ENCODE results near the gene FMNL2. TPM values are rescaled to one million over a fixed set of nuclear protein-coding genes. Genes with fewer than 3 reads are reported as not detected.

The FMNL2 gene
- total and polyA plus RNA-seq, 4 donors = 1.5 to 9.3 (median 5.1) TPM

DNA sequence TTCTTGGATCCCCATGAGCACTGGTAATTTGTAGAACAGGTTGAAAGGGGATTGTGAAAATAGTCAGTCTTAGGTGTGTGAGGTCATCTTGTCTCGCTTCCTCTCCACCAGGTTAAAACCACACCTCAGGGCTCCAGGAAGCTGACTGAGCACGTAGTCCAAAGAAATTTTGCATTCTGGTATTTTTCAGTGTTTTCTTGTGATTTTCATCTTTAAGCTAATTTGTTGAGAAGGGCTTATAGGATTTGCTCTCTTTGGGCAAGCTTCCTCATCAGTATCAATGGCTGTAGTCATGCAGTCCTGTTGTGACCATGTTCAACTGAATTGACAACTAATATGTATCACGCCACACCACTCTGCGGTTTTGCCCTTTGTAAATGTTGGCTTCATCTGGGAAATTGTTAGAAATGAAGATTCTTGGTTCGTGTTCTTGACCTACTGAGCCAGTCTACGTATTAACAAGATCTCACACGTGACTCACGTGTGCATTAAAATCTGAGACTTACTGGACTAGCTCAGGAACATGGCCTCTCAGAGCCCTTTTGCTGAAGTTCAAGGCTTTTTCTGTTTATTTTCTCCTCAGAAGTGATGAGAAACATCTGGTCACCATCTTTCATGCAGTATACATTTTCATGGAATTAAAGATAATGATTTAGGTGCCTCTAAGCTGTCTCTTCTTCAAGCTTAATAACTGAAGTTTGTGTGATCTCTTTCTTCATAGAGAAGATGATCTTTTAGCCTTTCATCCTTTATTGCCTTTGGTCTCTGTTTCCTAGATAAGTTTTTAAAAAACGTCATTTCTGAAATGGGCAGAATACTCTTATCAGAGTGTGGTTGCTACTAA lies 32.8 kb downstream of the FMNL2 start:
- WGBS = 88% methylated on average over 9 of the region's 9 CpGs
- Histone ChIP-seq H3K9ac (ENCODE audit: low read depth in 1 of 2, low read length in 2 of 2) (no peak overlapping the region), H3K36me3 (ENCODE audit: control insufficient read depth in 4 of 4, insufficient read depth in 3 of 4, low read depth in 1 of 4, low read length in 3 of 4) (no peaks in the 10 kb centered on the region), H3K4me3 (ENCODE audit: low read depth in 1 of 3, low read length in 3 of 3) (no peak overlapping the region), H3K27me3 (ENCODE audit: control insufficient read depth in 4 of 4, insufficient read depth in 4 of 4, low read length in 3 of 4) (no peaks in the 10 kb centered on the region), H3K9me3 (ENCODE audit: control insufficient read depth in 4 of 4, low read length in 3 of 4) (no peaks in the 10 kb centered on the region), H3K4me1 (ENCODE audit: control insufficient read depth in 4 of 4, insufficient read depth in 4 of 4, low read length in 3 of 4) (peaks cover 0 to 3% (median 0%) of the 10 kb centered on the region in 4 donors), H3K27ac (ENCODE audit: low read depth in 1 of 2, low read length in 2 of 2) (no peak overlapping the region)
- TF ChIP-seq FOXA2 (IDR thresholded peaks at IDR 0.05) = no peak
- TF ChIP-seq JUND (IDR thresholded peaks at IDR 0.05) = no peak
- no peak for TF ChIP-seq NR2F2 (IDR thresholded peaks at IDR 0.05)
- TF ChIP-seq SP1 (IDR thresholded peaks at IDR 0.05) = no peak
- TF ChIP-seq YY1 (IDR thresholded peaks at IDR 0.05) = no peak
- TF ChIP-seq, protein P1, sequence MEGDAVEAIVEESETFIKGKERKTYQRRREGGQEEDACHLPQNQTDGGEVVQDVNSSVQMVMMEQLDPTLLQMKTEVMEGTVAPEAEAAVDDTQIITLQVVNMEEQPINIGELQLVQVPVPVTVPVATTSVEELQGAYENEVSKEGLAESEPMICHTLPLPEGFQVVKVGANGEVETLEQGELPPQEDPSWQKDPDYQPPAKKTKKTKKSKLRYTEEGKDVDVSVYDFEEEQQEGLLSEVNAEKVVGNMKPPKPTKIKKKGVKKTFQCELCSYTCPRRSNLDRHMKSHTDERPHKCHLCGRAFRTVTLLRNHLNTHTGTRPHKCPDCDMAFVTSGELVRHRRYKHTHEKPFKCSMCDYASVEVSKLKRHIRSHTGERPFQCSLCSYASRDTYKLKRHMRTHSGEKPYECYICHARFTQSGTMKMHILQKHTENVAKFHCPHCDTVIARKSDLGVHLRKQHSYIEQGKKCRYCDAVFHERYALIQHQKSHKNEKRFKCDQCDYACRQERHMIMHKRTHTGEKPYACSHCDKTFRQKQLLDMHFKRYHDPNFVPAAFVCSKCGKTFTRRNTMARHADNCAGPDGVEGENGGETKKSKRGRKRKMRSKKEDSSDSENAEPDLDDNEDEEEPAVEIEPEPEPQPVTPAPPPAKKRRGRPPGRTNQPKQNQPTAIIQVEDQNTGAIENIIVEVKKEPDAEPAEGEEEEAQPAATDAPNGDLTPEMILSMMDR (IDR thresholded peaks at IDR 0.05; ENCODE audit: low read depth, low read length, missing input control) = no peak
- no peak for TF ChIP-seq EGR1 (IDR thresholded peaks at IDR 0.05; ENCODE audit: low read depth in 2 of 2)
- no peak for TF ChIP-seq RXRA (IDR thresholded peaks at IDR 0.05)
- TF ChIP-seq, protein P2, sequence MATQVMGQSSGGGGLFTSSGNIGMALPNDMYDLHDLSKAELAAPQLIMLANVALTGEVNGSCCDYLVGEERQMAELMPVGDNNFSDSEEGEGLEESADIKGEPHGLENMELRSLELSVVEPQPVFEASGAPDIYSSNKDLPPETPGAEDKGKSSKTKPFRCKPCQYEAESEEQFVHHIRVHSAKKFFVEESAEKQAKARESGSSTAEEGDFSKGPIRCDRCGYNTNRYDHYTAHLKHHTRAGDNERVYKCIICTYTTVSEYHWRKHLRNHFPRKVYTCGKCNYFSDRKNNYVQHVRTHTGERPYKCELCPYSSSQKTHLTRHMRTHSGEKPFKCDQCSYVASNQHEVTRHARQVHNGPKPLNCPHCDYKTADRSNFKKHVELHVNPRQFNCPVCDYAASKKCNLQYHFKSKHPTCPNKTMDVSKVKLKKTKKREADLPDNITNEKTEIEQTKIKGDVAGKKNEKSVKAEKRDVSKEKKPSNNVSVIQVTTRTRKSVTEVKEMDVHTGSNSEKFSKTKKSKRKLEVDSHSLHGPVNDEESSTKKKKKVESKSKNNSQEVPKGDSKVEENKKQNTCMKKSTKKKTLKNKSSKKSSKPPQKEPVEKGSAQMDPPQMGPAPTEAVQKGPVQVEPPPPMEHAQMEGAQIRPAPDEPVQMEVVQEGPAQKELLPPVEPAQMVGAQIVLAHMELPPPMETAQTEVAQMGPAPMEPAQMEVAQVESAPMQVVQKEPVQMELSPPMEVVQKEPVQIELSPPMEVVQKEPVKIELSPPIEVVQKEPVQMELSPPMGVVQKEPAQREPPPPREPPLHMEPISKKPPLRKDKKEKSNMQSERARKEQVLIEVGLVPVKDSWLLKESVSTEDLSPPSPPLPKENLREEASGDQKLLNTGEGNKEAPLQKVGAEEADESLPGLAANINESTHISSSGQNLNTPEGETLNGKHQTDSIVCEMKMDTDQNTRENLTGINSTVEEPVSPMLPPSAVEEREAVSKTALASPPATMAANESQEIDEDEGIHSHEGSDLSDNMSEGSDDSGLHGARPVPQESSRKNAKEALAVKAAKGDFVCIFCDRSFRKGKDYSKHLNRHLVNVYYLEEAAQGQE (IDR thresholded peaks at IDR 0.05) = no peak
- TF ChIP-seq FOXA1 (IDR thresholded peaks at IDR 0.05) = no peak
- TF ChIP-seq HNF4A (conservative IDR thresholded peaks at IDR 0.05) = no peak
- TF ChIP-seq RAD21 (IDR thresholded peaks at IDR 0.05) = no peak
- TF ChIP-seq, protein P3, sequence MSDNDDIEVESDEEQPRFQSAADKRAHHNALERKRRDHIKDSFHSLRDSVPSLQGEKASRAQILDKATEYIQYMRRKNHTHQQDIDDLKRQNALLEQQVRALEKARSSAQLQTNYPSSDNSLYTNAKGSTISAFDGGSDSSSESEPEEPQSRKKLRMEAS (IDR thresholded peaks at IDR 0.05) = no peak
- no peak for TF ChIP-seq HNF4G (IDR thresholded peaks at IDR 0.05)
- TF ChIP-seq TAF1 (conservative IDR thresholded peaks at IDR 0.05) = no peak
- TF ChIP-seq GABPA (IDR thresholded peaks at IDR 0.05 in 1 of 2, conservative IDR thresholded peaks at IDR 0.05 in 1 of 2) = no peak
- TF ChIP-seq, protein P4, sequence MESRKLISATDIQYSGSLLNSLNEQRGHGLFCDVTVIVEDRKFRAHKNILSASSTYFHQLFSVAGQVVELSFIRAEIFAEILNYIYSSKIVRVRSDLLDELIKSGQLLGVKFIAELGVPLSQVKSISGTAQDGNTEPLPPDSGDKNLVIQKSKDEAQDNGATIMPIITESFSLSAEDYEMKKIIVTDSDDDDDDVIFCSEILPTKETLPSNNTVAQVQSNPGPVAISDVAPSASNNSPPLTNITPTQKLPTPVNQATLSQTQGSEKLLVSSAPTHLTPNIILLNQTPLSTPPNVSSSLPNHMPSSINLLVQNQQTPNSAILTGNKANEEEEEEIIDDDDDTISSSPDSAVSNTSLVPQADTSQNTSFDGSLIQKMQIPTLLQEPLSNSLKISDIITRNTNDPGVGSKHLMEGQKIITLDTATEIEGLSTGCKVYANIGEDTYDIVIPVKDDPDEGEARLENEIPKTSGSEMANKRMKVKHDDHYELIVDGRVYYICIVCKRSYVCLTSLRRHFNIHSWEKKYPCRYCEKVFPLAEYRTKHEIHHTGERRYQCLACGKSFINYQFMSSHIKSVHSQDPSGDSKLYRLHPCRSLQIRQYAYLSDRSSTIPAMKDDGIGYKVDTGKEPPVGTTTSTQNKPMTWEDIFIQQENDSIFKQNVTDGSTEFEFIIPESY (IDR thresholded peaks at IDR 0.05) = no peak
- TF ChIP-seq, protein P5, sequence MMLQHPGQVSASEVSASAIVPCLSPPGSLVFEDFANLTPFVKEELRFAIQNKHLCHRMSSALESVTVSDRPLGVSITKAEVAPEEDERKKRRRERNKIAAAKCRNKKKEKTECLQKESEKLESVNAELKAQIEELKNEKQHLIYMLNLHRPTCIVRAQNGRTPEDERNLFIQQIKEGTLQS (IDR thresholded peaks at IDR 0.05) = no peak
- no peak for DNase-seq (ENCODE audit: low spot score)
